Activated effector memory CD4-positive, alpha-beta T cell treated with anti-CD3 and anti-CD28 coated beads, Interleukin-2, amount 50 U/mL, for 16 hours (primary cell): ENCODE data around the gene ZNF429.
"Not testable (repeated sequence)": the region's sequence is repeated elsewhere in the genome, so short reads cannot be mapped to it uniquely, and the experiment has no call there.

ENCODE experiments used
- DNase-seq: peaks from one replicate; pipeline ENCODE4 v3.0.0-alpha.2; 2020

Gene ZNF429

GRCh38 chr19:21505459-21506451 lies at the start of gene ZNF429:
TSS of gene ZNF429 (plus strand) at chr19:21505602. CDS start at chr19:21505772, 170 bp downstream.
- DNase-seq = peak; percentile 95

- no peak for DNase-seq
Observed at GRCh38 chr19:21460686-21461085, 44.7 kb upstream of the ZNF429 start.

GRCh38 chr19:21462540-21462939 lies 42.9 kb upstream of the ZNF429 start:
- no peak for DNase-seq

GRCh38 chr19:21463449-21464105 lies 41.8 kb upstream of the ZNF429 start:
- DNase-seq = peak; percentile 72

GRCh38 chr19:21466627-21467026 lies 38.8 kb upstream of the ZNF429 start:
- no peak for DNase-seq

GRCh38 chr19:21468791-21469190 lies 36.6 kb upstream of the ZNF429 start:
- DNase-seq = no peak

GRCh38 chr19:21472507-21472906 lies 32.9 kb upstream of the ZNF429 start:
- DNase-seq = no peak

GRCh38 chr19:21474671-21475181 lies 30.7 kb upstream of the ZNF429 start:
- peak; percentile 91 for DNase-seq

GRCh38 chr19:21482361-21482760 lies 23.0 kb upstream of the ZNF429 start:
- not testable (repeated sequence) for DNase-seq

GRCh38 chr19:21482863-21483276 lies 22.5 kb upstream of the ZNF429 start:
- peak; percentile 90 for DNase-seq

GRCh38 chr19:21483589-21484170 lies 21.7 kb upstream of the ZNF429 start:
- peak; percentile 88 for DNase-seq

GRCh38 chr19:21484631-21485030 lies 20.8 kb upstream of the ZNF429 start:
- no peak for DNase-seq

- no peak for DNase-seq
Observed at GRCh38 chr19:21485926-21486325, 19.5 kb upstream of the ZNF429 start.

GRCh38 chr19:21487969-21488368 lies 17.4 kb upstream of the ZNF429 start:
- no peak for DNase-seq

GRCh38 chr19:21491146-21491545 lies 14.3 kb upstream of the ZNF429 start:
- DNase-seq = no peak

GRCh38 chr19:21492947-21493906 lies 12.2 kb upstream of the ZNF429 start:
- no peak for DNase-seq

- DNase-seq = no peak
Observed at GRCh38 chr19:21496876-21497275, 8.5 kb upstream of the ZNF429 start.

GRCh38 chr19:21498651-21499050 lies 6.8 kb upstream of the ZNF429 start:
- DNase-seq = no peak

- DNase-seq = no peak
Observed at GRCh38 chr19:21508198-21508597, 2.8 kb downstream of the ZNF429 start.

GRCh38 chr19:21511058-21511457 lies 5.7 kb downstream of the ZNF429 start:
- DNase-seq = not testable (repeated sequence)

- not testable (repeated sequence) for DNase-seq
Observed at GRCh38 chr19:21512609-21513008, 7.2 kb downstream of the ZNF429 start.

- no peak for DNase-seq
Observed at GRCh38 chr19:21513651-21514050, 8.2 kb downstream of the ZNF429 start.
